NCI-H526 (cell line): ENCODE results near the gene ATP5PO.
"Not testable (repeated sequence)": the region's sequence is repeated elsewhere in the genome, so short reads cannot be mapped to it uniquely, and the experiment has no call there.

Source experiments
- DNase-seq, 2 experiments: peaks; one replicate each; lab custom pipeline; 2025; lab: John Stamatoyannopoulos, UW

ATP5PO gene

GRCh38 chr21:33940164-33940880 is 24.7 kb upstream of the ATP5PO start:
- DNase-seq = no peak

DNA sequence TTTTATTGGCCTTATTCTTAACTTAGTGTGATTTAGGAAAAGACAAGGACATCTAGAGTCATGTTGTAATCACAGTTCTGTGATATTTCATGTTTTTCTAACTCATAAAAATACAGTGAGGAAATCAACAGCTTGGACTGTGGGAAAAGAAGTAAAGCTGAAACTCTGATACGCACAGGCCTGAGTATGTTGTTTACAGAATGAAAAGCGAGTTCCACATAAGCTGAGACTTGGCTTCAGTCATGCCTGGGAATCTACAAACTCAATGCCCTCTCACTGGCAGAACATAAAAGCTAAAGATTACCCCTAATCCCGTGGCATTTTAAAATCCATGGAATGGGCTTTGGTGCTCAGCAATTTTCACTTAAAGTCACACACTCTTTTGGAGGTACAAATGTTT is 23.6 kb upstream of the ATP5PO start:
- DNase-seq = no peak

DNA sequence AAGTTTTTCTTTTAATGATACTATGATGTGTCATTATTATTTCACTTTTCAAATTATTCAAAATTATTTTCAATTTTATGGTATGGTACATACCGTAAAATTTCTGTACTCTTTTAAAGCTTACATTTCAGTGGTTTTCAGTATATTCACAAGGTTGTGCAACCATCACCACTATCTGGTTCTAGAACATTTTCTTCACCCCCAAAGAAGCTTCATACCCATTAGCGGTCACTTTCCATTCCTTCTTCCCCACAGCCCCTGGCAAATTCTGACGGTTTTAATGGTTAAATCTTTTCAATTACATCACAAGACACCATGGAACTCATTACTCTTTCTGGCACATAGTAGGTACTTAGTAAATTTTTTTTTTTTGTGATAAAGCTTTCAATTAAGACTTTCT is 22.8 kb upstream of the ATP5PO start:
- DNase-seq = no peak

- DNase-seq = no peak
These were observed 22.3 kb upstream of the ATP5PO start for GRCh38 chr21:33937931-33938339.

DNA sequence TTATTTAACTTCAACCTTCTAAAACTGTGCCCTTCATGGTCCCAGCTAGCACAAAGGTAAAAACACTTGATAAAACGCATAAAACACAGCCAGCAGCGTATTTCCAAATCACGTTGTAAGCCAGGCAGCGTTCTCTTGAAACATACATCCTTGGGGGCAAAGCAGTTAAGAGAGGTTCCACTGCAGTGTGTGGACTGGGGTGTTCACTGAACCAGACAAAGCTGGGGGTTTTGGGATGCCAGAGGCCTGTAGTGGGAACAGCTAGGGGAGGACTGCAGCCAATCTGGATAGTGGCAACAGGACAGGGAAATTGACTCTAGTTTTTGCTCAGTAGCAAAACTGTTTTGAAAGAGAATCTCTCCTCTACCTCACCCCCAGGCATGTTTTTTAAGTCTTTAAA is 21.5 kb upstream of the ATP5PO start:
- DNase-seq = no peak

DNA sequence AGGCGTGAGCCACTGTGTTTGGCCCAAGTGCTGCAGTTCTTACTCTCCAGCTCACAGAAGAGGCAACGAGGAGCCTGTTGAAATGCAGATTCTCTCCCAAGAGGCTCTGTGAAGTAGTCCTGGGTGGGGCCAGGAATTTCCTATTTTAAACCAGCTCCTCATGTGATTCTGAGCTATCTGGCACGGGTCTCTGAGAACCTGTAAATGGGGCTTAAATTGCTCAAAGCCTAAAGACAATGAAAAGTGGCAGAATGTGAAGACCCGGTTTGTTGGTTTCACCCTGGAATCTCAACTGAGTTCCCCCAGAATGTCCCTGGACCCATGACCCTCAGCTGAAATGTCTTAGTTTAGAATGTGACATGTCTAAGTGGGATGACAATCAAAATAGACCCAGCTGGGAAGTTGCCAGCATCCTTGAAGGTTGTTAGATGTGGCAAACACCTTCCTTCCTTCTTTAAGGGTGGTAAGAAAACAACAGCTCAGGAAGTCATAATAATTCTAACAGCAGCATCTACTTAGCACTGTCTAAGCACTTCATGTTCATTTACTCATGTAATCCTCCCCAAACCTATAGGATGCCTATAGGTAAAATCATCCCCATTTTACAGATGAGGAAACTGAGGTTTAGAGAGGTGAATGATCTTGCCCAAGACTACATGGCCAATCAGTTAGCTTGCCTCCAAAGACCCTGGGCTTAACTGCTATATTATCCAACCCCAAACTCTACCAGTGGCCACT is 20.9 kb upstream of the ATP5PO start:
- DNase-seq = no peak

DNA sequence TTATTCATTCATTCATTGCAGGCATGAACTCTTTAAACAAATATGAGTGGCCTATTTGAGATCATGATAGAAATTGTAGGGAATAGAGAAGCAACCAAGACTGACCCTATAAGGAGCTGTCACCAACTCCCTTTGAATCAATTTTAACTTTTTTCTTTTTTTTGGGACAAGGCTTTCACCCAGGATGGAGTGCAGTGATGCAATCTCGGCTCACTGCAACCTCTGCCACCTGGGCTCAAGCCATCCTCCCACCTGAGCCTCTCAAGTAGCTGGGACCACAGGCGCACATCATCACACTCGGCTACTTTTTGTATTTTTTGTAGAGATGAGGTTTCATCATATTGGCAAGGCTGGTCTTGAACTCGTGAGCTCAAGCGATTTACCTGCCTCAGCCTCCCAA is 17.1 kb upstream of the ATP5PO start:
- no peak for DNase-seq

DNA sequence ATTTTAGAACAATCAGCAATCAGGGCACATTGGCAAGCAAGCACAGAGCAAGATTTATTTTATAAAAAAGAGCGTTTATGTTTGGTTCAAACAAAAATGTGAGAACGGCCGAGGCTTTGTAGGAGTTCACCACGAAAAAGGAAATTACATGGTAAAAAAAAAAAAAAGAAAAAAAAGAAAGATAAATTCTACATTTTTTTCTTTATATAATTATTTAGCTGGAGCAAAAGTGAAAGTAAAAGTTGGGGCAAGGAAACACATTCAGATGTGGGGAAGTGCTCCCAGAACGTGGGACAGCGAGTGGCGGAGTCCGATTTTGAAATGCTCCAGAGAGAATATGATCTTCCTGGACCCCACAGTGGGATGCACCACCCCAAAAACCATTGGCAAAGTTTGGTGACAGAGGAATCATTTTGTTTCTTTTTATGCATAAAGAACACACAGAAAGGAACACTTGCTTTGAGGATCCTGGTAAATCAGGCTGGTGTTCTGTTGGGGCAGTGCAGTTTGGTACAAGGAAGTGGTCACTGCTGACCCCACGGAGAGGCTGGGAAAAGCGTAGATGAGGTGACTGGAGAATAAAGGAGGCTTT is 16.3 kb upstream of the ATP5PO start:
- DNase-seq = peak in 1 of 2 experiments; percentile 34

DNA sequence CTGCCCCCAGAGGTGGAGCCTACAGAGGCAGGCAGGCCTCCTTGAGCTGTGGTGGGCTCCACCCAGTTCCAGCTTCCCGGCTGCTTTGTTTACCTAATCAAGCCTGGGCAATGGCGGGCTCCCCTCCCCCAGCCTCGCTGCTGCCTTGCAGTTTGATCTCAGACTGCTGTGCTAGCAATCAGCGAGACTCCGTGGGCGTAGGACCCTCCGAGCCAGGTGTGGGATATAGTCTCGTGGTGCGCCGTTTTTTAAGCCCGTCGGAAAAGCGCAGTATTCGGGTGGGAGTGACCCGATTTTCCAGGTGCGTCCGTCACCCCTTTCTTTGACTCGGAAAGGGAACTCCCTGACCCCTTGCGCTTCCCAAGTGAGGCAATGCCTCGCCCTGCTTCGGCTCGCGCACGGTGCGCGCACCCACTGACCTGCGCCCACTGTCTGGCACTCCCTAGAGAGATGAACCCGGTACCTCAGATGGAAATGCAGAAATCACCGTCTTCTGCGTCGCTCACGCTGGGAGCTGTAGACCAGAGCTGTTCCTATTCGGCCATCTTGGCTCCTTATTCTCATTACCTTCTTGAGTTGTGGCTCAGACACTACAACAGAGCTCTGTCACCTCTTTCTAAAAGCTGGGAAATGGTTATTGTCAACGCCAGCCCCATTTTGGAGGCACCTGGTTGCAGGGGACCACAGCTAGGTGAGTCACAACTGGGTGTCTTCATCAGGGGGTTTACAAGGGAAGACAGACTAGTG is 15.6 kb upstream of the ATP5PO start:
- peak; percentile 33 to 42 for DNase-seq

DNA sequence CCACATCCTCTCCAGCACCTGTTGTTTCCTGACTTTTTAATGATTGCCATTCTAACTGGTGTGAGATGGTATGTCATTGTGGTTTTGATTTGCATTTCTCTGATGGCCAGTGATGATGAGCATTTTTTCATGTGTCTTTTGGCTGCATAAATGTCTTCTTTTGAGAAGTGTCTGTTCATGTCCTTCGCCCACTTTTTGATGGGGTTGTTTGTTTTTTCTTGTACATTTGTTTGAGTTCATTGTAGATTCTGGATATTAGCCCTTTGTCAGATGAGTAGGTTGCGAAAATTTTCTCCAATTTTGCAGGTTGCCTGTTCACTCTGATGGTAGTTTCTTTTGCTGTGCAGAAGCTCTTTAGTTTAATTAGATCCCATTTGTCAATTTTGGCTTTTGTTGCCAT is 10.6 kb upstream of the ATP5PO start:
- not testable (repeated sequence) for DNase-seq

GRCh38 chr21:33924766-33925100 is 9.1 kb upstream of the ATP5PO start:
- DNase-seq = peak; percentile 3 to 47

- DNase-seq = peak; percentile 70 to 93
These were observed 8.6 kb upstream of the ATP5PO start for GRCh38 chr21:33924079-33924765.

DNA sequence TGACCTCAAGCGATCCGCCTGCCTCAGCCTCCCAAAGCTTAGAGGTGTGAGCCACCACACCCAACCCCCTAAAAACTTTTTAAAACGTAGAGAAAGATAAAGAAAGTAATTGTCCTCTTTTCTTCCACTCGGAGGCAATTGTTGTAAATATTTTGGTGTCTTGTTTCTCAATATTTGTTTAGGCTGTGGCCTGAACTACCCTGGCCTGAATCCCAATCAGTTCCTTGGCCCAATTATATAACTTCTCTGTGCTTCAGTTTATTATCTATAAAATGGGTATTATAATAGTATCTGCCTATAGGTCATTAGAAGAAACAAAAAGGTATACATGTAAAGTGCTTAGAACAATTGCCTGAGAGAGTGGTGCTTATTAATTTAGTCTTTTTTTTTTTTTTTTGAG is 1.8 kb upstream of the ATP5PO start:
- DNase-seq = no peak

DNA sequence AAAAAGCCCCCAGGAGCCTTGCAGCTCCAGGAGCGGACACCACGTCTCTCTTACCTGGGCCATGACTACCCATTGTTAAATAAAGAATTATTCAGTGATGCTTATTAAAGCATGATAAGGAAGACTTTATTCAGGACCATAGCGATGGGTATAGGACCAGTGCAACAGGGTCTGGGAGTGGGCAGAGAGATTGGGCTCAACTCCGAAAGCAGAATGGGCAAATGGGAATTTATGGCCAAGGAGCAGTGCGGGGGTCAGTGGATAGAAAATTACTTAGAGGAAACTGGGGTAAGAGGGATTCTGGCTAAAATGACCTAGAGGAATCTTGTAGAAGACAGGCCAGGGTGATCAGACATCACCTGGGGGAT is 580 bp upstream of the ATP5PO start:
- no peak for DNase-seq

- no peak for DNase-seq
These were observed 1.4 kb downstream of the ATP5PO start for GRCh38 chr21:33914188-33914587.

- no peak for DNase-seq
These were observed 5.8 kb downstream of the ATP5PO start for GRCh38 chr21:33909756-33910155.

DNA sequence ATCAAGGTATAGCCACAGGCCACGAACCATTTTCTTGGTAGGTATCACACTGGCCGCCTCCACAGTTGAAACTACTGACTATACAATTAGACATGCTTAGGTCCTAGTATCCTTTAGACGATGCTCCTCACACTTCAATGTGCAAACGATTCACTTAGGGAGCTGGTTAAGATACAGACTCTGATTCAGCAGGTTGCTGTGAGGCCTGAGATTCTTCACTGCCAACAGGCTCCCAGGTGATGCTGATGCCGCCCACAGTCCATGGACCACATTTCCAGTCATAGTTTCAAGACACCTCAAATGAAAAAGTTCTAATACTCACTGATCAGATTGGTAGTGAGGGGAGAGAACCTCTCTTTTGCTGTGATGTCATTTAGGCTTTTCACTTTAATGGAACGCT is 6.8 kb downstream of the ATP5PO start:
- no peak for DNase-seq

GRCh38 chr21:33904041-33904440 is 11.6 kb downstream of the ATP5PO start:
- no peak for DNase-seq

DNA sequence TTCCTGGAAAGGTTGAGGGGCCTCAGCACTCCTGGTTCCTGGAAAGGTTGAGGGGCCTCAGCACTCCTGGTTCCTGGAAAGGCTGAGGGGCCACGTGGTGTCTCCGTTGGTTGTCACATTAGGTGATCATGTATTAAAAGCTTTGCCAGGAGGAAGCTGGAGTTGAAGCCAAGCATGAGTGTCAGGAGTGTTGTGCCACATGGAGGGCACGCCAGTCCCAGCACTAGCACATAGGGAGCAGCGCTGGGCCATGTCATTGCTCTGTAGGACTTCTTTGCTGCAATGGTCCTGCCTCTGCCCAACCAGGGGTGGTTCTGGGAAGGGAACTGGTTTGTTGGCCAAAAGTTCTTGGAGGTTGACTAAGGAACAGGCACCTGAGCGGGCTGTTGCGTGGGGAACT is 13.3 kb downstream of the ATP5PO start:
- no peak for DNase-seq

GRCh38 chr21:33901412-33902288 is 14.0 kb downstream of the ATP5PO start:
- peak in 1 of 2 experiments; percentile 68 for DNase-seq

GRCh38 chr21:33899199-33899598 is 16.4 kb downstream of the ATP5PO start:
- DNase-seq = no peak
